ENCODE results near the gene IL10RA.

The IL10RA gene

GRCh38 chr11:118033443-118033842 lies 47.2 kb downstream of the IL10RA start:
- POLR2A ChIA-PET, result no interaction called here
- no peak for DNase-seq (ENCODE audit: extremely low spot score)
- TF ChIP-seq, protein P1, sequence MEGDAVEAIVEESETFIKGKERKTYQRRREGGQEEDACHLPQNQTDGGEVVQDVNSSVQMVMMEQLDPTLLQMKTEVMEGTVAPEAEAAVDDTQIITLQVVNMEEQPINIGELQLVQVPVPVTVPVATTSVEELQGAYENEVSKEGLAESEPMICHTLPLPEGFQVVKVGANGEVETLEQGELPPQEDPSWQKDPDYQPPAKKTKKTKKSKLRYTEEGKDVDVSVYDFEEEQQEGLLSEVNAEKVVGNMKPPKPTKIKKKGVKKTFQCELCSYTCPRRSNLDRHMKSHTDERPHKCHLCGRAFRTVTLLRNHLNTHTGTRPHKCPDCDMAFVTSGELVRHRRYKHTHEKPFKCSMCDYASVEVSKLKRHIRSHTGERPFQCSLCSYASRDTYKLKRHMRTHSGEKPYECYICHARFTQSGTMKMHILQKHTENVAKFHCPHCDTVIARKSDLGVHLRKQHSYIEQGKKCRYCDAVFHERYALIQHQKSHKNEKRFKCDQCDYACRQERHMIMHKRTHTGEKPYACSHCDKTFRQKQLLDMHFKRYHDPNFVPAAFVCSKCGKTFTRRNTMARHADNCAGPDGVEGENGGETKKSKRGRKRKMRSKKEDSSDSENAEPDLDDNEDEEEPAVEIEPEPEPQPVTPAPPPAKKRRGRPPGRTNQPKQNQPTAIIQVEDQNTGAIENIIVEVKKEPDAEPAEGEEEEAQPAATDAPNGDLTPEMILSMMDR (IDR thresholded peaks at IDR 0.05; ENCODE audit: control extremely low read depth, extremely low read depth, low read depth, missing control alignments), result no peak
- CTCF ChIA-PET, result interaction anchor here (3.9 kb wide), 1 partner anchor 20 kb away, joined by 14 read pairs; no protein-coding TSS in a partner anchor

- TF ChIP-seq, protein P1 (IDR thresholded peaks at IDR 0.05; ENCODE audit: control extremely low read depth, extremely low read depth, low read depth, missing control alignments), result no peak
- POLR2A ChIA-PET, result no interaction called here
- DNase-seq (ENCODE audit: extremely low spot score), result no peak
- CTCF ChIA-PET, result interaction anchor here (1.0 to 1.8 kb wide), 3 partner anchors 11 to 111 kb away, joined by 3 to 7 read pairs (median 5); no protein-coding TSS in a partner anchor
Observed at GRCh38 chr11:118042141-118042540, 55.9 kb downstream of the IL10RA start.

DNA sequence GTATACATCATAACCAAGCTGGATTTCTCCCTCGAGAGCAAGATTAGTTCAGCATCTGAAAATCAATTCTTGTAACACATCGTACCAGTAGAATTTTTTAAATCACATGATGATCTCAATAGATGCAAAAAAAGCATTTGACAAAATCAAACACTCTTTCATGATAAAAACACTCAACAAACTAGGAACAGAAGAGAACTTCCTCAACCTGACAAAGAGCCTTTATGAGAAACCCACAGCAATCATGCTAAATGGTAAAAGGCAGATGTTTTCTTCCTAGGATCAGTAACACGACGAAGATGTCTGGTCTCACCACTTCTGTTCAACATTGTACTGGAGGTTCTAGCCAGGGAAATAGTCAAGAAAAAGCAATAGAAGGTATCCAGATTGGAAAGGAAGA lies 56.6 kb downstream of the IL10RA start:
- ChIA-PET POLR2A (no interaction called here), CTCF (no interaction called here)
- DNase-seq (ENCODE audit: extremely low spot score), result no peak

DNA sequence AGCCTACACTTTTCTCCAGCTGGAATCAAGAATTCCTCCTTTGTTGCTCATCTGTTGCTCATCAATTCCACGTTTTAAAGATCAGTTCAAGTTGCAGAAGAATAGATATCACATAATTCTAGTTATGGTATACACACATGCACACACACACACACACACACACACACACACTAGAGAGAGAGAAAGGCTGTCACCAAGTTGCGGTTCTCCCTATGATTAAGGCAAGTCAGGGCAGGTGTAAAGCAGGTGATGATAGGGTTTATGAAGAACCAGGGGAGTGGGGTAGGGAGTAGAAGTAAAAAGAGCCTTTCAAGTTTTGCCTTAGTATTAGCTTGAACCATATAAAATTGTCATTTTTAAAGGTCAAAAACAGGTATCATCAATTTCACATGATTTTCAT lies 59.0 kb downstream of the IL10RA start:
- ChIA-PET POLR2A (no interaction called here), CTCF (interaction anchor here (0.7 to 4.5 kb wide), 7 partner anchors 8 to 237 kb away, joined by 3 to 28 read pairs (median 3); no protein-coding TSS in a partner anchor)
- no peak for DNase-seq (ENCODE audit: extremely low spot score)
- TF ChIP-seq, protein P1 (IDR thresholded peaks at IDR 0.05; ENCODE audit: control extremely low read depth, extremely low read depth, low read depth, missing control alignments), result no peak

More for the DNA sequence above, 56.6 kb downstream of the IL10RA start:
- TF ChIP-seq, protein P1 (IDR thresholded peaks at IDR 0.05; ENCODE audit: control extremely low read depth, extremely low read depth, low read depth, missing control alignments), result no peak

GRCh38 chr11:118046051-118046963 lies 60.1 kb downstream of the IL10RA start:
- TF ChIP-seq, protein P1 (IDR thresholded peaks at IDR 0.05; ENCODE audit: control extremely low read depth, extremely low read depth, low read depth, missing control alignments), result no peak
- POLR2A ChIA-PET, result no interaction called here
- peak; percentile 43 for DNase-seq (ENCODE audit: extremely low spot score)
- CTCF ChIA-PET, result interaction anchor here (0.8 to 4.5 kb wide), 8 partner anchors 9 to 238 kb away, joined by 3 to 28 read pairs (median 4); no protein-coding TSS in a partner anchor

DNA sequence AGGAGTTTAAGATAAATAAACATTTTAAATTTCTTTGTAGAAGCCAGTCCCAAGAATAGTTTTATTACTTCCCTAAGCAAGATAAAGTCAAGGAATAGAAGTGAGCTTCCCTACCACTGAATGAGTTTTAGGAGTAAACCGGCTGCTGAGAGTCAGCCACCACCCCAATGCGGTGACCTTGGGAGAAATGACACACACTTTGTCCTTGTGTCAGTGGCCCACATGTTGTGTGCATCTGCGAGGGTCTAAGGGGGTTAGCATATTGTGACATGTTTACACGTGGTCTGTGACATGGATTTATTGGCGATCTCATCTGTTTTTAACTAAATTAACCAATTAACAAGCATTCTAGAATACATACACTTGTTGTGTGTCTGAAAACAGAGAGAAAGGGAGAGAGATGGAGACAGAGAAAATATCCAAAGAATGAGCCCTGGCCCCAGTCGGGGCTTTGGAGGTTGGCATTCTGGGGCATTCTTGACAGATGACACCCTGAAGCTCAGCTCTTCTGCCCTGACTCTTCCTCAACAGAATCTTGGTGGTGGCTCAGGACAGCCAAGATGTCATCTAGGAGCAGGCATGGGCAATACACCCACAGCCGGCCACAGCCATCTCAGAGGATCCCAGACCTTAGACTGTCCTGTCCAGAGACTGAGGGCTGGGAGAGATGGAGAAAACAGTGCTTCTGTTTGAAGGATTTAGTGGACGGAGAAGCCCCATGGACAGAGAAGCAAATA lies 60.9 kb downstream of the IL10RA start:
- no peak for DNase-seq (ENCODE audit: extremely low spot score)
- TF ChIP-seq, protein P1 (IDR thresholded peaks at IDR 0.05; ENCODE audit: control extremely low read depth, extremely low read depth, low read depth, missing control alignments), result no peak
- POLR2A ChIA-PET, result no interaction called here
- CTCF ChIA-PET, result interaction anchor here (0.6 to 4.5 kb wide), 10 partner anchors 8 to 239 kb away, joined by 3 to 28 read pairs (median 5); no protein-coding TSS in a partner anchor

All from GM10248 (cell line).